ENCODE measurements around the gene HDAC11.

HDAC11 gene

GRCh38 chr3:13543253-13543652, 63.1 kb downstream of the HDAC11 start:
- DNase-seq (ENCODE audit: low read depth) = peak; percentile 86

- peak; percentile 89 for DNase-seq (ENCODE audit: low read depth)
These were observed 64.3 kb downstream of the HDAC11 start for GRCh38 chr3:13544293-13544831.

- no peak for DNase-seq (ENCODE audit: low read depth)
These were observed 65.0 kb downstream of the HDAC11 start for GRCh38 chr3:13544951-13545651.

GRCh38 chr3:13545952-13546454, 65.9 kb downstream of the HDAC11 start:
- DNase-seq (ENCODE audit: low read depth) = no peak

- DNase-seq (ENCODE audit: low read depth) = peak; percentile 61
These were observed 66.6 kb downstream of the HDAC11 start for GRCh38 chr3:13546667-13547171.

- no peak for DNase-seq (ENCODE audit: low read depth)
These were observed 67.7 kb downstream of the HDAC11 start for GRCh38 chr3:13547591-13548371.

GRCh38 chr3:13548696-13549622, 68.9 kb downstream of the HDAC11 start, which contains the start of gene FBLN2:
Gene FBLN2 (plus strand): TSS chr3:13549125. CDS start chr3:13570356, 21,231 bp downstream.
- peak; percentile 30 for DNase-seq (ENCODE audit: low read depth)

- DNase-seq (ENCODE audit: low read depth) = no peak
These were observed 69.7 kb downstream of the HDAC11 start for GRCh38 chr3:13549623-13550422.

GRCh38 chr3:13550423-13550690, 70.3 kb downstream of the HDAC11 start:
- DNase-seq (ENCODE audit: low read depth) = no peak

GRCh38 chr3:13550791-13551360, 70.8 kb downstream of the HDAC11 start:
- DNase-seq (ENCODE audit: low read depth) = no peak

- no peak for DNase-seq (ENCODE audit: low read depth)
These were observed 72.9 kb downstream of the HDAC11 start for GRCh38 chr3:13552857-13553652.

GRCh38 chr3:13553686-13554085, 73.6 kb downstream of the HDAC11 start:
- no peak for DNase-seq (ENCODE audit: low read depth)

- DNase-seq (ENCODE audit: low read depth) = no peak
These were observed 75.6 kb downstream of the HDAC11 start for GRCh38 chr3:13555753-13556152.
